ENCODE measurements around the gene ERCC6L2.

Gene ERCC6L2

DNA sequence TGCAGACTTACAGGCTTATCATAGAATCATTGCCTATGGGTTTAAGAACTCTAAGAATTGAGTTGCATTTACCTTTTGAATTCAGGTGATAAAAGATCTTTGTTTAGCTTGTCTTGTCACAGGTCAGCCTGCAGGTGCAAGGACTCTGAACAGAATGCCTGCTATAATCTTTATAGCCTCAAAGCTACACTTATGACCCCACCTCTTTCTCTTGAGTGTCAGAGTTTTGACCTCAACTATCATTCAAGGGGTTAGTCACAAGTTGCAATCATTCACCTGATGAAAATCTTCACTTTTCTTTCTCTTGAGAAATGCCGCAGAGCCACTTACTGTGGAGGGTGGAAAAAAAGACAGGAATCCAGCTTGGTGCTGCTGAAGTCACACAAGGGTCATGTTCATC lies 49.5 kb downstream of the ERCC6L2 start:
- TF ChIP-seq, protein P1, sequence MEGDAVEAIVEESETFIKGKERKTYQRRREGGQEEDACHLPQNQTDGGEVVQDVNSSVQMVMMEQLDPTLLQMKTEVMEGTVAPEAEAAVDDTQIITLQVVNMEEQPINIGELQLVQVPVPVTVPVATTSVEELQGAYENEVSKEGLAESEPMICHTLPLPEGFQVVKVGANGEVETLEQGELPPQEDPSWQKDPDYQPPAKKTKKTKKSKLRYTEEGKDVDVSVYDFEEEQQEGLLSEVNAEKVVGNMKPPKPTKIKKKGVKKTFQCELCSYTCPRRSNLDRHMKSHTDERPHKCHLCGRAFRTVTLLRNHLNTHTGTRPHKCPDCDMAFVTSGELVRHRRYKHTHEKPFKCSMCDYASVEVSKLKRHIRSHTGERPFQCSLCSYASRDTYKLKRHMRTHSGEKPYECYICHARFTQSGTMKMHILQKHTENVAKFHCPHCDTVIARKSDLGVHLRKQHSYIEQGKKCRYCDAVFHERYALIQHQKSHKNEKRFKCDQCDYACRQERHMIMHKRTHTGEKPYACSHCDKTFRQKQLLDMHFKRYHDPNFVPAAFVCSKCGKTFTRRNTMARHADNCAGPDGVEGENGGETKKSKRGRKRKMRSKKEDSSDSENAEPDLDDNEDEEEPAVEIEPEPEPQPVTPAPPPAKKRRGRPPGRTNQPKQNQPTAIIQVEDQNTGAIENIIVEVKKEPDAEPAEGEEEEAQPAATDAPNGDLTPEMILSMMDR (IDR thresholded peaks at IDR 0.05) = no peak
- no peak for TF ChIP-seq ZFX (IDR thresholded peaks at IDR 0.05; ENCODE audit: borderline replicate concordance)
- H3K27ac ChIP-seq = no peak overlapping the region

DNA sequence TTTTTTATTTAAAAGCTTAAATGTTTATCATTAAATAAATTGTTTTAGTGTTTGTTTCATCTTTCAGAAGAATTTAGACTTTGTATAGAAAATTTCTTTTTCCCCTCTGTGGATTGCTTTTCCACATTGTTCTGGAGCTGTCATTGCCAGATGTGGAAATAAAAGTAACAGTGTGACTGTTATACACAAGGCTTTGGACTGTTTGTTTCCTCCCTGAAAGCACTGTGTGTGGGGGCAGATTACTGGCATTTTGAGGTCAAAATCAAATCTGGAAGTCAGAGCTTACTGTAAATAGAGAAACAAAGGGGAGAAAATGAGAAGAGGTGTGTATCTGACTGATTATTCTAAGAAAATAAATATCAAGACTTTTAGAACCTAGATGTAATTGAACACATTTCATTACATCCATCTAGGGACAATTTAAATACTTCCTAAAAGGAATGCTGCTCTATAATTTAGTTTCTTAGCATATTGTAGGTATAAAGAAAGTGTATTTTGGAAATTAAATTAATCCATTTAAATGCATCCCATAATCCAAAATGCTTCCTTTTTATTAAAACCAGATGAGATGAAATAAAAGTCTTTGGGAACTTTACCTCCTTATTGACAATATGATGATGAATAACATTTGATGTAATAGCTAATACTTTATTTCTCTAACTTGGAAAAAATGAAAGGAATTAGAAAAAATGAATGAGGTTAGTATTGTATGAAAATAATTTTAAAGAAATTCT lies 51.9 kb downstream of the ERCC6L2 start:
- TF ChIP-seq, protein P1 (IDR thresholded peaks at IDR 0.05) = no peak
- TF ChIP-seq ZFX (IDR thresholded peaks at IDR 0.05; ENCODE audit: borderline replicate concordance) = no peak
- no peak overlapping the region for H3K27ac ChIP-seq

DNA sequence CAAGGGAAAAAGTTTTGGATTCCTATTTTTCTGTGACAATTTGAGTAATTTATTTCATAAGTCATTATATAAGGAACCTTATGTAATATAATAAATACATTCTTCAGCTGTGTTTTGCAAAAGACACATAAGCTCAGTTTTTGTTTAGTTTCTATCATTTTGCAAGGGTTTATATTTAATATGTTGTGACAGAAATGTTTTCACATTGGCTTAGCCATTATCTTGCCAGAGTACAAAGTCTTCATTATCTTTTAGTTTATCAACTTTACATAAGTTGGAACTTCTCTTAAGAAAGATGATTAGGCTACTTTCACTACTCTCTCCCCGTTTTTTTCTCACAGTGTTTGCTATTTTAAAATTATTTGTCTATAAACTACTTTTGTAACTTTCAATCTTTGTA lies 54.8 kb downstream of the ERCC6L2 start:
- no peak overlapping the region for H3K27ac ChIP-seq
- TF ChIP-seq, protein P1 (IDR thresholded peaks at IDR 0.05) = no peak

DNA sequence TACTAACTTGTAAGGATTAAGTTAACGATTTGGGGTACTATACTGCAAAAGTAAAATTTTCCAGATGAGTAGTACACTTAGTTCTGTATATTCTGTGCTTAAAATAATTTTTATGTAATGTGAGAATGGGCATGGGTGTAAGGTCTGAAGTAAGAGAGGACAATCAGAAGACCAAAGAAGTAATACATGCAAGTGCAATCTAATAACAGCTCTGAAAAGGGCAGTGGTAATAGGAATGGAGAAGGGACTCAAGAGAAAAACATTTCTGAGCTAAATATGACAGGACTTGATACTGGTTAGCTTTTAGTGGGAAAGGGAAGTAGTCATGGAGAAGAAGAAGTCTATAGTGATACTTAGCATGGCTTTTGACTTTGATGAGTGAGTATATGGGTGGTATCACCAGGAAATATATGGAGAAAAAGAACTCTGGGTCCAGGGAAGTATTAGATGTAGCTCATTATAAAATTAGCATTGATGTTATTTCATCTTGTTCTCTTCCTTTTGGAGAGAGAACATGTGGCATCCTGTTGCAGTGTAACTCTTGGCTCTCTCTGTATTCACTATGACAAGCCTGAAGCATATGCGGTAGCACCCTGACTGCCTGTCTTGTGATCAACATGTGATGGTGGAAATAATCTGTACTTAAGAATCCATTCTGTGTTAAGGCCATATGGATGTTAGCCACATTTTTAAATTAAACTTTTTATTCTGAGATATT lies 60.5 kb downstream of the ERCC6L2 start:
- no peak overlapping the region for H3K27ac ChIP-seq
- TF ChIP-seq ZFX (IDR thresholded peaks at IDR 0.05; ENCODE audit: borderline replicate concordance) = no peak
- TF ChIP-seq, protein P1 (IDR thresholded peaks at IDR 0.05) = no peak

DNA sequence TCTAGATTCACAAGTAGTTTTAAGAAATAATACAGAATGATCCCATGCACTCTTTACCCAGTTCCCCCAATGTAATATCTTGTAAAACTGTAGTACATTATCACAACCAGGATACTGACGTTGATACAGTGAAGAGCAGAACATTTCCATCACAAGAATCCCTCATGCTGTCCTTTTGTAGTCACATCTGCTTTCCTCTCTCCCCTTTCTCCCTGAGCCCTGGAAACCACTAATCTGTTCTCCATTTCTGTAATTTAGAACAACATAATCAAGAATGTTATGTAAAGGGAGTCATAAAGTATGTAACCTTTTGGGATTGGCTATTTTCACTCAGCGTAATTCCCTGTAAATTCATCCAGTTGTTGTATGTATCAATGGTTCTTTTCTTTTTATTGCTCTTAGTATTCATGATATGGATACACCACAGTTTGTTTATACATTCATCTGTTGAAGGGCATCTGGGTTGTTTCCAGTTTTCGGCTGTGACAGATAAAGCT lies 61.1 kb downstream of the ERCC6L2 start:
- no peak overlapping the region for H3K27ac ChIP-seq
- no peak for TF ChIP-seq ZFX (IDR thresholded peaks at IDR 0.05; ENCODE audit: borderline replicate concordance)
- TF ChIP-seq, protein P1 (IDR thresholded peaks at IDR 0.05) = no peak

DNA sequence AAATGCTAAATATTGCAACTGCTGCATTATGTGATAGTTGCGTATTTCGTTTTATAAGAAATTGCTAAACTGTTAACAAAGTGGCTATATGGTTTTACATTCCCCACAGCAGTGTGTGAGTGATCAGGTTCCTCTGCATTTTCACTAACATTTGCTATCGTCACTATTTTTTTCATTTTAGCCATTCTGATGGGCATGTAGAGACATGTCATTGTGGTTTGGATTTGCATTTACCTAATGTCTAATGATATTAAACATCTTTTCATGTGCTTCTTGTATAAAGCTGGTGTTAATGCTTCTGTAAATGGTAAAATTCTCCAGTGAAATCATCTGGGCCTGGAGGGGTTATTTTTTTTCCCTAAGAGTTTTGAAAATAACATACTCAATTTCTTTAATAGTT lies 61.6 kb downstream of the ERCC6L2 start:
- TF ChIP-seq ZFX (IDR thresholded peaks at IDR 0.05; ENCODE audit: borderline replicate concordance) = no peak
- TF ChIP-seq, protein P1 (IDR thresholded peaks at IDR 0.05) = no peak
- no peak overlapping the region for H3K27ac ChIP-seq

DNA sequence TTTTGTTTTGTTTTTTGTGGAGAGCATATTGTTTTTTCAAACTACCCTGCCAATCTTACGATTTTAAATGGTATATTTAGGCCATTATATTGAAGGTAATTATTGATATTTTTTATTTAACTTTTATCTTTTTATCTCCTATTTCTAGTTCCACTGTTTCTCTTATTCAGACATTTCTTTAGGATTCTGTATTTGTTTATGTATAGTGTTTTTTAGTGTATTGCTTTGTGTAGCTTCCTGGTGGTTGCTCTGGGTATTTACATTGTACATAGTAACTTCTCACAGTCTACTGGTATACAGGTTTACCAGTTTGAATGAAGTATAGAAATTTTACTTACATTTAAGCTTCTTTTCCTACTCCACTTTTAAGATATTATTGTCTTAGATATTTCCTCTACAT lies 63.2 kb downstream of the ERCC6L2 start:
- TF ChIP-seq ZFX (IDR thresholded peaks at IDR 0.05; ENCODE audit: borderline replicate concordance) = no peak
- TF ChIP-seq, protein P1 (IDR thresholded peaks at IDR 0.05) = 0 out of 2 replicates have a peak, but pooled peaks have one; percentile 10
- no peak overlapping the region for H3K27ac ChIP-seq

Data from 22Rv1 (cell line).